H9 (cell line): ENCODE results near the gene AP3S2. TPM values are rescaled to one million over a fixed set of nuclear protein-coding genes. Genes with fewer than 3 reads are reported as not detected.

Source experiments
- DNase-seq: peaks from one replicate; pipeline ENCODE4 v3.0.0-alpha.2; 2017
- H2AFZ ChIP-seq: one replicate; pipeline ENCODE4 v1.6.1; 2013; ENCODE audit warnings: mild to moderate bottlenecking, low read length, control low read depth, moderate library complexity
- H2AK5ac ChIP-seq: 2 replicates; pipeline ENCODE4 v1.6.1; 2013; ENCODE audit warnings: low read length, control low read depth, mixed read lengths; ENCODE audit not compliant: insufficient read length
- H2BK120ac ChIP-seq: one replicate; pipeline ENCODE4 v1.6.1; 2013; ENCODE audit warnings: low read depth, mild to moderate bottlenecking, low read length, control low read depth, inconsistent platforms; ENCODE audit not compliant: poor library complexity, severe bottlenecking
- H2BK12ac ChIP-seq: 2 replicates; pipeline ENCODE4 v1.6.1; 2013; ENCODE audit warnings: low read length, control low read depth, mixed read lengths, low read depth; ENCODE audit not compliant: insufficient read length
- H2BK15ac ChIP-seq: 2 replicates; pipeline ENCODE4 v1.6.1; 2013; ENCODE audit warnings: low read depth, low read length, control low read depth
- H2BK20ac ChIP-seq: one replicate; pipeline ENCODE4 v1.6.1; 2013; ENCODE audit warnings: low read depth, mild to moderate bottlenecking, low read length, control low read depth, inconsistent platforms; ENCODE audit not compliant: poor library complexity, severe bottlenecking
- H2BK5ac ChIP-seq: 2 replicates; pipeline ENCODE4 v1.6.1; 2013; ENCODE audit warnings: low read length, control low read depth, mixed read lengths; ENCODE audit not compliant: insufficient read length
- H3K14ac ChIP-seq: 2 replicates; pipeline ENCODE4 v1.6.1; 2013; ENCODE audit warnings: low read length, control low read depth; ENCODE audit not compliant: insufficient read depth
- H3K18ac ChIP-seq: 2 replicates; pipeline ENCODE4 v1.6.1; 2013; ENCODE audit warnings: low read depth, mild to moderate bottlenecking, mixed read lengths, low read length, control low read depth; ENCODE audit not compliant: insufficient read length
- H3K23ac ChIP-seq: 2 replicates; pipeline ENCODE4 v1.6.1; 2013; ENCODE audit warnings: low read length, control low read depth, mixed read lengths, low read depth; ENCODE audit not compliant: insufficient read length
- H3K23me2 ChIP-seq: 2 replicates; pipeline ENCODE4 v1.6.1; 2013; ENCODE audit warnings: low read depth, mild to moderate bottlenecking, mixed read lengths, low read length, control low read depth; ENCODE audit not compliant: insufficient read length, poor library complexity, severe bottlenecking
- H3K27ac ChIP-seq: 2 replicates; pipeline ENCODE4 v1.5.1; 2013; ENCODE audit warnings: low read length, control low read depth, mixed read lengths, low read depth; ENCODE audit not compliant: insufficient read length
- H3K27me3 ChIP-seq: 2 replicates; pipeline ENCODE4 v1.6.1; 2013; ENCODE audit warnings: low read length, control low read depth, inconsistent platforms; ENCODE audit not compliant: insufficient read depth
- H3K4ac ChIP-seq: 2 replicates; pipeline ENCODE4 v1.6.1; 2013; ENCODE audit warnings: low read depth, mild to moderate bottlenecking, control low read depth, inconsistent platforms, low read length, moderate library complexity
- H3K4me1 ChIP-seq: 2 replicates; pipeline ENCODE4 v1.6.1; 2013; ENCODE audit warnings: low read length, control low read depth, inconsistent platforms; ENCODE audit not compliant: insufficient read depth
- H3K4me2 ChIP-seq: 2 replicates; pipeline ENCODE4 v1.6.1; 2013; ENCODE audit warnings: low read length, control low read depth, mixed read lengths; ENCODE audit not compliant: insufficient read length, insufficient read depth
- H3K56ac ChIP-seq: 2 replicates; pipeline ENCODE4 v1.6.1; 2013; ENCODE audit warnings: low read depth, mild to moderate bottlenecking, mixed read lengths, low read length, control low read depth; ENCODE audit not compliant: insufficient read length
- H3K79me1 ChIP-seq: 2 replicates; pipeline ENCODE4 v1.6.1; 2013; ENCODE audit warnings: low read depth, mild to moderate bottlenecking, moderate library complexity, low read length, control low read depth, inconsistent platforms; ENCODE audit not compliant: insufficient read depth, poor library complexity, severe bottlenecking
- H3K79me2 ChIP-seq: 2 replicates; pipeline ENCODE4 v1.6.1; 2013; ENCODE audit warnings: low read length, control low read depth, inconsistent platforms; ENCODE audit not compliant: insufficient read depth
- H3K9ac ChIP-seq: 2 replicates; pipeline ENCODE4 v1.6.1; 2013; ENCODE audit warnings: low read length, control low read depth, mixed read lengths; ENCODE audit not compliant: insufficient read length; ENCODE audit errors: extremely low read depth
- H3K9me3 ChIP-seq: one replicate; pipeline ENCODE4 v1.6.1; 2013; ENCODE audit warnings: low read depth, low read length, inconsistent platforms; ENCODE audit not compliant: control insufficient read depth
- H3T11ph ChIP-seq: one replicate; pipeline ENCODE4 v1.6.1; 2013; ENCODE audit warnings: mild to moderate bottlenecking, low read length, control low read depth, inconsistent platforms
- H4K20me1 ChIP-seq: one replicate; pipeline ENCODE4 v1.6.1; 2013; ENCODE audit not compliant: control insufficient read depth, insufficient read length, insufficient read depth
- H4K5ac ChIP-seq: 2 replicates; pipeline ENCODE4 v1.6.1; 2013; ENCODE audit warnings: low read depth, mild to moderate bottlenecking, mixed read lengths, low read length, control low read depth; ENCODE audit not compliant: insufficient read length
- H4K8ac ChIP-seq: replicated peaks from 2 replicates; pipeline ENCODE4 v1.6.1; 2013; ENCODE audit warnings: low read length, control low read depth, mixed read lengths, low read depth; ENCODE audit not compliant: insufficient read length
- H4K91ac ChIP-seq: 2 replicates; pipeline ENCODE4 v1.6.1; 2013; ENCODE audit warnings: low read depth, mild to moderate bottlenecking, moderate library complexity, mixed read lengths, low read length, control low read depth; ENCODE audit not compliant: insufficient read length
- H3K27ac Mint-ChIP-seq, 3 experiments: 2 replicates in 2 of 3; 3 replicates in 1 of 3; pipeline ENCODE4 v1.8.0; 2020 to 2021; ENCODE audit warnings: mixed read lengths in 3 of 3, mild to moderate bottlenecking in 1 of 3, moderate library complexity in 1 of 3
- H3K27me3 Mint-ChIP-seq: 2 replicates; pipeline ENCODE4 v1.8.0; 2021; ENCODE audit warnings: low read depth, mild to moderate bottlenecking, moderate library complexity, mixed read lengths
- H3K36me3 Mint-ChIP-seq, 3 experiments: 2 replicates in 2 of 3; 3 replicates in 1 of 3; pipeline ENCODE4 v1.8.0; 2020 to 2021; ENCODE audit warnings: low read depth in 3 of 3, mixed read lengths in 3 of 3; ENCODE audit not compliant: insufficient read depth in 1 of 3
- H3K4me1 Mint-ChIP-seq, 2 experiments: 2 replicates each; pipeline ENCODE4 v1.8.0; 2020; ENCODE audit warnings: mixed read lengths in 2 of 2
- H3K4me3 Mint-ChIP-seq, 2 experiments: 2 replicates in 1 of 2; 3 replicates in 1 of 2; pipeline ENCODE4 v1.8.0; 2020 to 2021; ENCODE audit warnings: mild to moderate bottlenecking in 2 of 2, mixed read lengths in 2 of 2, moderate library complexity in 1 of 2
- H3K9me3 Mint-ChIP-seq, 2 experiments: 2 replicates in 1 of 2; 3 replicates in 1 of 2; pipeline ENCODE4 v1.8.0; 2020; ENCODE audit warnings: mild to moderate bottlenecking in 2 of 2, mixed read lengths in 2 of 2, moderate library complexity in 1 of 2
- WGBS: extraction: QIAGEN DNeasy Blood & Tissue Kit; methylation state at CpG from one replicate; pipeline ENCODE4 v1.1.7; 2013; ENCODE audit warnings: missing lambda C conversion rate, low lambda C conversion rate, mixed read lengths; ENCODE audit not compliant: insufficient read length; ENCODE audit errors: extremely low coverage; 5-methylcytosine and 5-hydroxymethylcytosine counted together
- total RNA-seq: library from RNA; stranded (reverse); gene quantifications from 2 replicates; pipeline ENCODE4 v1.2.1, GENCODE V29; 2021
- TF ChIP-seq, protein P1 (sequence below): fragments of 200-600 bp; sonication (generic); conservative IDR thresholded peaks from 3 replicates; pipeline ENCODE4 v1.8.0; 2021; ENCODE audit warnings: antibody characterized with exemption, mild to moderate bottlenecking

AP3S2 gene
- total RNA-seq, 1 experiment from 2014 or later, result 33.9 TPM

- Histone ChIP-seq H3K9me3 (no peaks in the 10 kb centered on the region), H3K79me2 (no peaks in the 10 kb centered on the region), H3K56ac (no peak overlapping the region), H4K20me1 (no peaks in the 10 kb centered on the region), H2BK15ac (no peak overlapping the region), H2AFZ (no peak overlapping the region), H3K27me3 (peaks cover 4% of the 10 kb centered on the region; the same call in 1 of the 2 replicates), H4K5ac (no peak overlapping the region), H3T11ph (no peak overlapping the region), H3K27ac (no peak overlapping the region), H3K4me1 (no peaks in the 10 kb centered on the region), H2BK20ac (no peak overlapping the region), H3K23ac (no peak overlapping the region), H4K91ac (no peak overlapping the region), H3K9ac (no peak overlapping the region), H3K4me2 (no peak overlapping the region), H2BK120ac (no peak overlapping the region), H3K23me2 (peaks cover under 1% of the 10 kb centered on the region), H3K79me1 (no peaks in the 10 kb centered on the region), H4K8ac (no peak overlapping the region), H2BK5ac (no peak overlapping the region), H2AK5ac (no peak overlapping the region), H2BK12ac (no peak overlapping the region), H3K14ac (no peak overlapping the region; the same call in 1 of the 2 replicates), H3K18ac (no peak overlapping the region), H3K4ac (no peak overlapping the region)
- Mint-ChIP-seq H3K27me3 (peaks cover 10% of the 10 kb centered on the region), H3K27ac (peak overlapping the region in 1 of 3 experiments; percentile 14; a peak in 1 of 7 replicates), H3K9me3 (no peaks in the 10 kb centered on the region), H3K4me3 (no peak overlapping the region; a peak in 1 of 5 replicates), H3K36me3 (no peaks in the 10 kb centered on the region), H3K4me1 (peaks cover 8 to 27% of the 10 kb centered on the region in 2 experiments; a peak in 3 of 4 replicates)
- WGBS, result no CpG with 5 or more reads among the region's 8 CpGs
- TF ChIP-seq, protein P1, sequence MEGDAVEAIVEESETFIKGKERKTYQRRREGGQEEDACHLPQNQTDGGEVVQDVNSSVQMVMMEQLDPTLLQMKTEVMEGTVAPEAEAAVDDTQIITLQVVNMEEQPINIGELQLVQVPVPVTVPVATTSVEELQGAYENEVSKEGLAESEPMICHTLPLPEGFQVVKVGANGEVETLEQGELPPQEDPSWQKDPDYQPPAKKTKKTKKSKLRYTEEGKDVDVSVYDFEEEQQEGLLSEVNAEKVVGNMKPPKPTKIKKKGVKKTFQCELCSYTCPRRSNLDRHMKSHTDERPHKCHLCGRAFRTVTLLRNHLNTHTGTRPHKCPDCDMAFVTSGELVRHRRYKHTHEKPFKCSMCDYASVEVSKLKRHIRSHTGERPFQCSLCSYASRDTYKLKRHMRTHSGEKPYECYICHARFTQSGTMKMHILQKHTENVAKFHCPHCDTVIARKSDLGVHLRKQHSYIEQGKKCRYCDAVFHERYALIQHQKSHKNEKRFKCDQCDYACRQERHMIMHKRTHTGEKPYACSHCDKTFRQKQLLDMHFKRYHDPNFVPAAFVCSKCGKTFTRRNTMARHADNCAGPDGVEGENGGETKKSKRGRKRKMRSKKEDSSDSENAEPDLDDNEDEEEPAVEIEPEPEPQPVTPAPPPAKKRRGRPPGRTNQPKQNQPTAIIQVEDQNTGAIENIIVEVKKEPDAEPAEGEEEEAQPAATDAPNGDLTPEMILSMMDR, result no peak
- no peak for DNase-seq
Observed at GRCh38 chr15:89809093-89809786, 84.6 kb downstream of the AP3S2 start.
